IMR-90 (cell line): ENCODE data around the gene GPRC5B. TPM values are rescaled to one million over a fixed set of nuclear protein-coding genes. Genes with fewer than 3 reads are reported as not detected.

ENCODE experiments used
- ATAC-seq: fragments of 200-7000 bp; cut with Tn5 transposase; 2 replicates; pipeline ENCODE4 v1.9.1; 2020; ENCODE audit warnings: low read depth, mild to moderate bottlenecking, moderate library complexity
- BruUV-seq: library from RNA; stranded (reverse); fragments of 400-500 nt; replicated peaks from 2 replicates; lab custom pipeline; 2021; lab: Mats Ljungman, UMichigan
- CTCF ChIA-PET: fragments of 300-600 bp; formaldehyde crosslinking; extraction: SDS; loops from one replicate; lab custom pipeline; 2021; ENCODE audit warnings: antibody characterized with exemption; lab: Yijun Ruan, JAX
- POLR2A ChIA-PET: fragments of 300-600 bp; sonication (Branson Sonifier 250); formaldehyde crosslinking; loops from one replicate; lab custom pipeline; 2022; ENCODE audit warnings: antibody characterized with exemption; ENCODE audit not compliant: unreplicated experiment; lab: Charles Lee
- DNase-seq: peaks from one replicate; pipeline ENCODE4 v3.0.0; 2013
- H2AFZ ChIP-seq: replicated peaks from 2 replicates; pipeline ENCODE3; 2013; ENCODE audit warnings: low read length, mild to moderate bottlenecking; ENCODE audit not compliant: poor library complexity
- H2AK5ac ChIP-seq: 2 replicates; pipeline ENCODE4 v1.6.1; 2013; ENCODE audit warnings: low read depth, low read length, inconsistent platforms
- H2AK9ac ChIP-seq: replicated peaks from 2 replicates; pipeline ENCODE3; 2013; ENCODE audit warnings: mild to moderate bottlenecking, low read depth, low read length, moderate library complexity; ENCODE audit not compliant: poor library complexity
- H2BK120ac ChIP-seq: 2 replicates; pipeline ENCODE4 v1.6.1; 2013; ENCODE audit warnings: low read depth, low read length, inconsistent platforms
- H2BK15ac ChIP-seq: 3 replicates; pipeline ENCODE4 v1.6.1; 2013; ENCODE audit warnings: low read depth, low read length, inconsistent platforms
- H2BK20ac ChIP-seq: 2 replicates; pipeline ENCODE4 v1.6.1; 2013; ENCODE audit warnings: low read depth, mild to moderate bottlenecking, inconsistent platforms, low read length, moderate library complexity
- H2BK5ac ChIP-seq: 2 replicates; pipeline ENCODE4 v1.6.1; 2013; ENCODE audit warnings: mild to moderate bottlenecking, low read depth, low read length, inconsistent platforms; ENCODE audit not compliant: poor library complexity, severe bottlenecking
- H3K14ac ChIP-seq: replicated peaks from 2 replicates; pipeline ENCODE4 v1.6.1; 2013; ENCODE audit warnings: low read depth, low read length, inconsistent platforms
- H3K18ac ChIP-seq: 2 replicates; pipeline ENCODE4 v1.6.1; 2013; ENCODE audit warnings: low read depth, low read length, control low read depth
- H3K23ac ChIP-seq: 2 replicates; pipeline ENCODE4 v1.6.1; 2013; ENCODE audit warnings: low read depth, low read length, inconsistent platforms
- H3K27ac ChIP-seq: 2 replicates; pipeline ENCODE4 v1.5.1; 2013; ENCODE audit warnings: mild to moderate bottlenecking, control low read depth, low read length; ENCODE audit not compliant: insufficient read depth
- H3K27me3 ChIP-seq: 2 replicates; pipeline ENCODE4 v1.6.1; 2013; ENCODE audit warnings: low read length; ENCODE audit not compliant: control insufficient read depth, insufficient read depth
- H3K36me3 ChIP-seq: 2 replicates; pipeline ENCODE4 v1.6.1; 2013; ENCODE audit warnings: low read length, mixed read lengths; ENCODE audit not compliant: control insufficient read depth, insufficient read depth
- H3K4ac ChIP-seq: 2 replicates; pipeline ENCODE4 v1.6.1; 2013; ENCODE audit warnings: low read depth, low read length, inconsistent platforms
- H3K4me1 ChIP-seq: 2 replicates; pipeline ENCODE4 v1.6.1; 2013; ENCODE audit warnings: low read length, mixed read lengths; ENCODE audit not compliant: control insufficient read depth, insufficient read depth
- H3K4me2 ChIP-seq: 2 replicates; pipeline ENCODE4 v1.6.1; 2013; ENCODE audit warnings: low read depth, mild to moderate bottlenecking, control low read depth, low read length, moderate library complexity
- H3K4me3 ChIP-seq: 2 replicates; pipeline ENCODE4 v1.5.1; 2013; ENCODE audit warnings: low read depth, mild to moderate bottlenecking, control low read depth, low read length, moderate library complexity; ENCODE audit not compliant: insufficient read depth
- H3K56ac ChIP-seq: 2 replicates; pipeline ENCODE4 v1.6.1; 2013; ENCODE audit warnings: low read length, inconsistent platforms; ENCODE audit not compliant: insufficient read depth; ENCODE audit errors: extremely low read depth
- H3K79me1 ChIP-seq, 2 experiments: 2 replicates each; pipeline ENCODE4 v1.6.1; 2013; ENCODE audit warnings: low read length in 2 of 2, inconsistent platforms in 1 of 2, low read depth in 1 of 2
- H3K9ac ChIP-seq: 2 replicates; pipeline ENCODE4 v1.6.1; 2013; ENCODE audit warnings: low read depth, low read length, control low read depth
- H3K9me1 ChIP-seq: 2 replicates; pipeline ENCODE4 v1.6.1; 2013; ENCODE audit warnings: low read length, inconsistent platforms; ENCODE audit not compliant: insufficient read depth
- H3K9me3 ChIP-seq: 2 replicates; pipeline ENCODE4 v1.6.1; 2013; ENCODE audit warnings: low read length; ENCODE audit not compliant: control insufficient read depth, insufficient read depth
- H4K20me1 ChIP-seq: 2 replicates; pipeline ENCODE4 v1.6.1; 2013; ENCODE audit warnings: low read length, inconsistent platforms; ENCODE audit not compliant: insufficient read depth
- H4K5ac ChIP-seq: 2 replicates; pipeline ENCODE4 v1.6.1; 2013; ENCODE audit warnings: mild to moderate bottlenecking, low read depth, low read length, control low read depth
- H4K8ac ChIP-seq, 2 experiments: 2 replicates each; pipeline ENCODE4 v1.6.1; 2013; ENCODE audit warnings: low read depth in 2 of 2, low read length in 2 of 2, control low read depth in 1 of 2, inconsistent platforms in 1 of 2
- H4K91ac ChIP-seq: 2 replicates; pipeline ENCODE4 v1.6.1; 2013; ENCODE audit warnings: low read depth, low read length, inconsistent platforms; ENCODE audit not compliant: insufficient read depth
- BHLHE40 ChIP-seq: fragments of 150-350 bp; IDR thresholded peaks from 2 replicates; pipeline ENCODE4 v1.6.1; 2016; ENCODE audit warnings: mild to moderate bottlenecking, low read depth, low read length
- CEBPB ChIP-seq: IDR thresholded peaks from 2 replicates; pipeline ENCODE4 v1.6.1; 2012; ENCODE audit warnings: low read depth, low read length, improper control_type of control experiment
- CHD1 ChIP-seq: IDR thresholded peaks from 2 replicates; pipeline ENCODE4 v1.6.1; 2012; ENCODE audit warnings: low read depth, low read length, improper control_type of control experiment
- FOS ChIP-seq: fragments of 150-350 bp; IDR thresholded peaks from 2 replicates; pipeline ENCODE4 v1.6.1; 2016; ENCODE audit warnings: low read depth, low read length
- MAFK ChIP-seq: IDR thresholded peaks from 2 replicates; pipeline ENCODE4 v1.6.1; 2012; ENCODE audit warnings: low read depth, low read length, improper control_type of control experiment
- MAZ ChIP-seq: IDR thresholded peaks from 2 replicates; pipeline ENCODE4 v1.6.1; 2012; ENCODE audit warnings: low read depth, mild to moderate bottlenecking, low read length, improper control_type of control experiment, moderate library complexity, borderline replicate concordance
- MXI1 ChIP-seq: IDR thresholded peaks from 2 replicates; pipeline ENCODE4 v1.6.1; 2012; ENCODE audit warnings: low read depth, mild to moderate bottlenecking, low read length, moderate library complexity, borderline replicate concordance
- POLR2A ChIP-seq: IDR thresholded peaks from 2 replicates; pipeline ENCODE4 v1.6.1; 2012; ENCODE audit warnings: mild to moderate bottlenecking, low read depth, low read length
- RAD21 ChIP-seq: IDR thresholded peaks from 2 replicates; pipeline ENCODE4 v1.6.1; 2012; ENCODE audit warnings: low read length, improper control_type of control experiment
- RCOR1 ChIP-seq: IDR thresholded peaks from 2 replicates; pipeline ENCODE4 v1.6.1; 2012; ENCODE audit warnings: mild to moderate bottlenecking, low read length, improper control_type of control experiment; ENCODE audit not compliant: insufficient replicate concordance
- RFX5 ChIP-seq: IDR thresholded peaks from 2 replicates; pipeline ENCODE4 v1.8.0; 2012; ENCODE audit warnings: low read depth, mild to moderate bottlenecking, low read length, moderate library complexity
- SMC3 ChIP-seq: fragments of 150-350 bp; IDR thresholded peaks from 2 replicates; pipeline ENCODE4 v1.6.1; 2016; ENCODE audit warnings: low read depth, mild to moderate bottlenecking, antibody characterized with exemption, low read length, moderate library complexity
- WGBS, 2 experiments: methylation state at CpG; one replicate each; pipeline versions ENCODE4 v1.1.5 to v1.1.7; 2013; ENCODE audit warnings: missing lambda C conversion rate in 2 of 2; ENCODE audit not compliant: insufficient read length in 1 of 2; ENCODE audit errors: extremely low coverage in 2 of 2; 5-methylcytosine and 5-hydroxymethylcytosine counted together
- dilution Hi-C: fragments of 300-500 bp; cut with HindIII; formaldehyde crosslinking; loops from one replicate; pipeline ENCODE4 v1.14.3; 2018; ENCODE audit warnings: low sequenced_read_pairs; ENCODE audit not compliant: unreplicated experiment
- in situ Hi-C: fragments of 300-500 bp; cut with MboI; formaldehyde crosslinking; loops from 3 replicates; pipeline ENCODE4 v1.14.3; 2019; ENCODE audit warnings: low sequenced_read_pairs, inconsistent platforms, mixed read lengths
- intact Hi-C: fragments of 100-400 bp; cut with micrococcal nuclease; formaldehyde crosslinking; loops from 2 replicates; pipeline ENCODE4 v1.10.0; 2022
- polyA plus RNA-seq, 3 experiments: library from polyadenylated mRNA; depleted of rRNA; stranded (reverse); fragments of >200 nt; gene quantifications; 2 replicates each; pipeline ENCODE4 v1.2.3, GENCODE V29; 2012; ENCODE audit warnings: low replicate concordance in 1 of 3
- total RNA-seq: library from RNA; depleted of rRNA; stranded (reverse); fragments of >200 nt; gene quantifications from 2 replicates; pipeline ENCODE4 v1.2.3, GENCODE V29; 2012
- TF ChIP-seq, protein P1 (sequence below): fragments of 150-350 bp; IDR thresholded peaks from 2 replicates; pipeline ENCODE4 v1.6.1; 2016; ENCODE audit warnings: low read depth, mild to moderate bottlenecking, low read length, moderate library complexity, borderline replicate concordance
- TF ChIP-seq, protein P2 (sequence below): fragments of 150-350 bp; IDR thresholded peaks from 2 replicates; pipeline ENCODE4 v1.6.1; 2017; ENCODE audit warnings: mild to moderate bottlenecking, antibody characterized with exemption, low read length, low read depth
- TF ChIP-seq, protein P3 (sequence below): conservative IDR thresholded peaks from 2 replicates; pipeline ENCODE4 v1.5.1; 2012; ENCODE audit warnings: mild to moderate bottlenecking, low read depth, low read length, improper control_type of control experiment

Gene GPRC5B
- total and polyA plus RNA-seq, 2 of the 4 experiments (the other 2 are of a cell fraction), result 2.5 to 8.5 TPM

DNA sequence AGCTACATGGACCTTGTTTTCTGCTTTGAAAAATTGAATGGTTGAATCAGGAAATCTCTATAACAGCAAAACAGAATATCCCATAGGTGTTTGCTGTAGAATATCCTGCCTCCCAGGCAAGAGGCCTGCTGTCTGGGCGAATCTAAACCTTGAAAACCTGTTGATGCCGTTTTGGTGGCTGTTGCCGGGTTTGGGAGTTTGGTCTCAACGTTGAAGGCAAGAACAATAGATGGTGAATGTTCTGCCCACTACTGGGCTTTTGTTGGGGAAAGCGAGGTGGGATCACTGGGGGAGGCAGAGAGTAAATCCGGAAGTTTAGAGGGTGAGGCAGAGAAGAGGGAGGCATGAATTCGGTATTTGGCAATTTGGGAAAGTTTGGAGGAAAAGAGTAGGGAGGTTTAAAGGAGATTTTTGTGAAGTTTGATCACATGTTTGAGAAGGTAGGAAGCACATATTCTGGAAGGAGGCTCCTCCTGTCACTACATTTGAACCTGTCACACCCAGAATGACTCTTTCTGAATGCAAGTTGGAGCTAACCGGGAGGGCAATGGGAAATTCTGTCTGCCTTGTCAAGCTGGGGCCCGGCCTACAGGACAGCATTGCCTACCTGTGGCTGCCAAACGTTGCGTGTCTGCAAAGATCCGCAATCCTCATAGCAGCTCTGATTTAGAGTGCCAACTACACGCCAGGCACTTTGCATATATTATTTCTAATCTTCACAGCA is 46.5 kb downstream of the GPRC5B start:
- H3K4me2 ChIP-seq, result no peak overlapping the region
- H3K4me1 ChIP-seq, result peaks cover 2% of the 10 kb centered on the region; the same call in 1 of the 2 replicates
- no peak overlapping the region for H2BK5ac ChIP-seq
- no peak overlapping the region for H4K8ac ChIP-seq
- no peak for TF ChIP-seq CEBPB
- TF ChIP-seq, protein P1, sequence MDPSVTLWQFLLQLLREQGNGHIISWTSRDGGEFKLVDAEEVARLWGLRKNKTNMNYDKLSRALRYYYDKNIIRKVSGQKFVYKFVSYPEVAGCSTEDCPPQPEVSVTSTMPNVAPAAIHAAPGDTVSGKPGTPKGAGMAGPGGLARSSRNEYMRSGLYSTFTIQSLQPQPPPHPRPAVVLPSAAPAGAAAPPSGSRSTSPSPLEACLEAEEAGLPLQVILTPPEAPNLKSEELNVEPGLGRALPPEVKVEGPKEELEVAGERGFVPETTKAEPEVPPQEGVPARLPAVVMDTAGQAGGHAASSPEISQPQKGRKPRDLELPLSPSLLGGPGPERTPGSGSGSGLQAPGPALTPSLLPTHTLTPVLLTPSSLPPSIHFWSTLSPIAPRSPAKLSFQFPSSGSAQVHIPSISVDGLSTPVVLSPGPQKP, result no peak
- TF ChIP-seq MXI1, result no peak
- TF ChIP-seq MAFK, result no peak
- TF ChIP-seq, protein P2, sequence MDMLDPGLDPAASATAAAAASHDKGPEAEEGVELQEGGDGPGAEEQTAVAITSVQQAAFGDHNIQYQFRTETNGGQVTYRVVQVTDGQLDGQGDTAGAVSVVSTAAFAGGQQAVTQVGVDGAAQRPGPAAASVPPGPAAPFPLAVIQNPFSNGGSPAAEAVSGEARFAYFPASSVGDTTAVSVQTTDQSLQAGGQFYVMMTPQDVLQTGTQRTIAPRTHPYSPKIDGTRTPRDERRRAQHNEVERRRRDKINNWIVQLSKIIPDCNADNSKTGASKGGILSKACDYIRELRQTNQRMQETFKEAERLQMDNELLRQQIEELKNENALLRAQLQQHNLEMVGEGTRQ, result no peak
- TF ChIP-seq RAD21, result no peak
- TF ChIP-seq CHD1, result no peak
- no peak for TF ChIP-seq MAZ
- TF ChIP-seq, protein P3, sequence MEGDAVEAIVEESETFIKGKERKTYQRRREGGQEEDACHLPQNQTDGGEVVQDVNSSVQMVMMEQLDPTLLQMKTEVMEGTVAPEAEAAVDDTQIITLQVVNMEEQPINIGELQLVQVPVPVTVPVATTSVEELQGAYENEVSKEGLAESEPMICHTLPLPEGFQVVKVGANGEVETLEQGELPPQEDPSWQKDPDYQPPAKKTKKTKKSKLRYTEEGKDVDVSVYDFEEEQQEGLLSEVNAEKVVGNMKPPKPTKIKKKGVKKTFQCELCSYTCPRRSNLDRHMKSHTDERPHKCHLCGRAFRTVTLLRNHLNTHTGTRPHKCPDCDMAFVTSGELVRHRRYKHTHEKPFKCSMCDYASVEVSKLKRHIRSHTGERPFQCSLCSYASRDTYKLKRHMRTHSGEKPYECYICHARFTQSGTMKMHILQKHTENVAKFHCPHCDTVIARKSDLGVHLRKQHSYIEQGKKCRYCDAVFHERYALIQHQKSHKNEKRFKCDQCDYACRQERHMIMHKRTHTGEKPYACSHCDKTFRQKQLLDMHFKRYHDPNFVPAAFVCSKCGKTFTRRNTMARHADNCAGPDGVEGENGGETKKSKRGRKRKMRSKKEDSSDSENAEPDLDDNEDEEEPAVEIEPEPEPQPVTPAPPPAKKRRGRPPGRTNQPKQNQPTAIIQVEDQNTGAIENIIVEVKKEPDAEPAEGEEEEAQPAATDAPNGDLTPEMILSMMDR, result no peak
- TF ChIP-seq BHLHE40, result no peak
- TF ChIP-seq RFX5, result no peak
- no peak for TF ChIP-seq RCOR1
- TF ChIP-seq POLR2A, result no peak
- TF ChIP-seq FOS, result no peak
- TF ChIP-seq SMC3, result no peak
- H3K18ac ChIP-seq, result no peak overlapping the region
- no peak overlapping the region for H3K56ac ChIP-seq
- no peak overlapping the region for H2AFZ ChIP-seq
- H3K9me3 ChIP-seq, result no peaks in the 10 kb centered on the region
- intact Hi-C loops (loop anchor here (5.0 kb wide), 1 partner anchor 91 kb away; no protein-coding TSS in a partner anchor), in situ Hi-C loops (no loop called here), dilution Hi-C loops (no loop called here)
- no peak overlapping the region for H3K23ac ChIP-seq
- no peak overlapping the region for H3K14ac ChIP-seq
- no peak overlapping the region for H3K27ac ChIP-seq
- ChIA-PET CTCF (no interaction called here), POLR2A (no interaction called here)
- no peak overlapping the region for H2AK9ac ChIP-seq
- no peaks in the 10 kb centered on the region for H3K36me3 ChIP-seq
- H4K20me1 ChIP-seq, result no peaks in the 10 kb centered on the region
- H3K9ac ChIP-seq, result no peak overlapping the region
- WGBS, 2 experiments, result 74 to 100% methylated on average over 1 to 10 of the region's 13 CpGs
- no peak overlapping the region for H2BK120ac ChIP-seq
- H4K5ac ChIP-seq, result no peak overlapping the region; the same call in 1 of the 2 replicates
- ATAC-seq, result no peak
- no peaks in the 10 kb centered on the region; the same call in 1 of the 2 replicates for H3K27me3 ChIP-seq
- no peak overlapping the region for H3K4ac ChIP-seq
- H2AK5ac ChIP-seq, result peak overlapping the region; percentile 3; the same call in 1 of the 2 replicates
- no peak overlapping the region for H3K4me3 ChIP-seq
- H2BK20ac ChIP-seq, result no peak overlapping the region
- H4K91ac ChIP-seq, result no peak overlapping the region
- no peak for DNase-seq
- H3K9me1 ChIP-seq, result peaks cover 5% of the 10 kb centered on the region; the same call in 1 of the 2 replicates
- no peaks in the 10 kb centered on the region for H3K79me1 ChIP-seq
- BruUV-seq, result no TSS peak
- H2BK15ac ChIP-seq, result no peak overlapping the region
